ENCODE measurements around the gene SUGCT.

DNA sequence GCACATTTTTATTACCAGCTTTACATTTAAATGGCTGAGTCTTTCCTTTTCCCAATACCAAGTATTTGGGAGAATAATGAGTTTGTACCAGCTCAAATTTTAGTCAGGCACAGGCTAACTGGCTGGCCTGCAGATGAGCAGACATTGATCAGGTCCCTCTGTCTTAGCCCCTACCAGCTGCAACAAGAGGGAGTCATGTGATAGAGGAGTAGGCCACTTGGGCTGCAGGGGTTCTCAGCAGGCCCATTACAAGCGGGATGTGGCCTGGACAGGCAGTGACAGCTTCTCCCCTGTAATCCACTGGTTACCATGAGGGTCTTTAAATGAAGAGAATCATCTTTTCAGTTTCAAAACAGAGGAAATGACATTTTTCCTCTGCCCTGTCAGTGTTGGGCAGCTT, 283.6 kb downstream of the SUGCT start:
- TF ChIP-seq CTCF (IDR thresholded peaks at IDR 0.05; ENCODE audit: low read depth, low read length) (no peak), EZH2phosphoT487 (IDR thresholded peaks at IDR 0.05; ENCODE audit: low read depth) (no peak)
